Activated naive CD8-positive, alpha-beta T cell treated with anti-CD3 and anti-CD28 coated beads, Interleukin-2, amount 50 U/mL, for 16 hours (primary cell): ENCODE results near the gene FAM24A.
A peak's percentile ranks its signal among the peaks of the same experiment; 100 is the strongest.

ENCODE experiments used
- DNase-seq: peaks from one replicate; pipeline ENCODE4 v3.0.0-alpha.2; 2020; ENCODE audit warnings: low read depth, low spot score

Gene FAM24A

DNA sequence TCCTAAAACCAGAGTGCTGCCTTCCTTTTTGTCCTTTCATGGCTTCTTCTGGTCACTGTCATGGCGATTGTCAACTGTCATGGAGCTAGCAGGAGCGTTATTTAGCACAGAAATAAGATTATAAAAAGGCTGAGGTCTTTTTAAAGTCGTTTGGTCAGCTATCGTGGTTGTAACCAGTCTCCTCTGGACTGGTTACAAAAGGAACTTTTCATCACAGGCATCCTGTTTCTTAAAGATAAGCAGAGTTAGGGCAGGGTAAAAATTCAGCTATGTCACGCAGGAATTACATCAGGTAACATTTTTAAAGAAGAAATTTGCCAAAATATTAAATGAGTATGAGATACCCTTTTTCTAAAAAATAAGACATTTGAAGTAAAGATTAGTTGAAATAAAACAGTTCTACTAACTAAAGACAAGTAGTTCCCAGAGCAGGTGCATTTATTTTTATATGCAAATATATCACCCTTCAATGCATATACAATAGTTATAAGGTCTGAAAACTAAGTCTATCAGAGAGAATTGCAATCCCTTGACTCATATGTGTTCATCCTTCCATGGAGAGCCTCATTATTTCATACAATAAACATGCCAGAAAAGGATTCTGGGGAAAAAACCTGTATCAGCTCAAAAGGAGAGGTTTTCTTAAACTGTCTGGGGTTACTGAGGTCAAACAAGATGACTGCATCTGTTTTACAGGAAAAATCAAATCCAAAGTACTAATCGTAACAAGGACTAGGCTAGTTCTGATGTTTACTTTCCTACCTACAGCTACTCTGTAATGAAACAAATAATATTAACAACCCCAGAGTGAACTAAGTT lies 20.9 kb downstream of the FAM24A start:
- no peak for DNase-seq

DNA sequence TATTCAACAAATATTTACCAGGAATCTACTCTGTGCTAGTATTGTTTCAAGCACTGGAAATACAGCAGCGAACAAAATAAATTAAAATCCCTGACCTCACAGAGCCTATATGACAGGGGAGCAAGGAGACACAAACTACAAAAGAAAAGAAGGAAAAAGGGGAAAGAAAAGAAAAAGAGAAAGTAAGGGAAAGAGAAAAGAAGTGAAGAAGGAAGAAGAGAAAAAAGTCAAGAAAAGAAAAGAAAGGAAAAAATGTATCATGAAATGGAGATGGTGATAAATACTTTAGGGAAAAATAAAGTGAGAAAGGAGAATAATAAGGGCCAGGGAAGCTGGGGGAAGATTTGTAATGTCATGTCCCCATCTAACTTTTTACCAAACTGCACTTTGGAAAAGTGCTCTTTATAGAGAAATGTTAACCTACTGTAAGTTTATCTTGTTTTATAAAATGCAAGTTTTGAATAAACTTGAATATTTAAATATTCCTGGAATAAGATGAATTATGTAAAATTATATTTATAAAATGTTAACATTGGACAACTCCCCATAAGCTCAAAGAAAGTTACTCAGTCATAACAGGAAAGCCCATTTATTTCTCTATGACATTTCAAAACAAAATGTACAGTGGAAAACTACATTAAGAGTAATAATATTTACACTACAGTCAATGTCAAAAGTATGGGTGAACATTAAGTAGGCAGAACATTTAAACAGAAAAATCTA lies 28.9 kb downstream of the FAM24A start:
- no peak for DNase-seq

DNA sequence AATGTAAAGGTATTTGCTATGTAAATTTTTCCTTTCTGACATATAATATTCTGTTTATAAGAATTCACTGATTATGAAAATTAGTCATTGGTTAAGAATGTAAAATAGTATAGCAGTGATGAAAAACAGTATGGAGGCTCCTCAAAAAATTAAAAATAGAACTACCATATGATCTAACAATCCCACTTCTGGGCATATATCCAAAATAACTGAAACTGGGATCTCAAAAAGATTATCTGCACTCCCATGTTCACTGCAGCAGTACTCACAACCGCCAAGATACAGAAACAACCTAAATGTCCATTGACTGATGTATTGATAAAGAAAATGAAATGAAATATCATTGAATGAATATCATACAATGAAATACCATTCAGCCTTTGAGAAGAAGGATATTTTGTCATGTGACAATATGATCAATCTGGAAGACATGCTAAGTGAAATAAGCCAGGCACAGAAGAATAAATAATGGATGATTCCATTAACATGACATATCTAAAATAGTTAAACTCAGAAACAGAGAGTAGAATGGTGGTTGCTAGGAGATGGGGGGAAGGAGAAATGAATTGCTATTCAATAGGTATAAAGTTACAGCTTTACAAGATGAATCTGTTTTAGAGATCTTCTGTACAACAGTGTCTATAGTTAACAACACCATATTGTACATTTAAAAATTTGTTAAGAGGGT lies 29.6 kb downstream of the FAM24A start:
- no peak for DNase-seq

DNA sequence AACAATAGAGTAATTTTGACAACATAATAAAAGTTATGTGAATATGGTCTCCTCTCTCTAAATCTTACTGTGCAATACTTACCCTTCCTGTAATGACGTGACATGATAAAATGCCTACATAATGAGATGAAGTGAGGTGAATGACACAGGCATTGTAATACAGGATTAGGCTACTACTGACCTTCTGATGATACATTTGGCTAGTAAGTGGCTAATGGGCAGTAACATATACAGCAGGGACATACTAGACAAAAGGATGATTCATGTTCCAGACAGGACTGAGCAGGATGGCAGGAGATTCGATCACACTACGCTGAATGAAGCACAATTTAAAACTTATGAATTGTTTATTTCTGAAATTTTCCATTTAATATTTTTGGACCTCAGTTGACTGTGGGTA lies 38.9 kb downstream of the FAM24A start:
- DNase-seq, result no peak

DNA sequence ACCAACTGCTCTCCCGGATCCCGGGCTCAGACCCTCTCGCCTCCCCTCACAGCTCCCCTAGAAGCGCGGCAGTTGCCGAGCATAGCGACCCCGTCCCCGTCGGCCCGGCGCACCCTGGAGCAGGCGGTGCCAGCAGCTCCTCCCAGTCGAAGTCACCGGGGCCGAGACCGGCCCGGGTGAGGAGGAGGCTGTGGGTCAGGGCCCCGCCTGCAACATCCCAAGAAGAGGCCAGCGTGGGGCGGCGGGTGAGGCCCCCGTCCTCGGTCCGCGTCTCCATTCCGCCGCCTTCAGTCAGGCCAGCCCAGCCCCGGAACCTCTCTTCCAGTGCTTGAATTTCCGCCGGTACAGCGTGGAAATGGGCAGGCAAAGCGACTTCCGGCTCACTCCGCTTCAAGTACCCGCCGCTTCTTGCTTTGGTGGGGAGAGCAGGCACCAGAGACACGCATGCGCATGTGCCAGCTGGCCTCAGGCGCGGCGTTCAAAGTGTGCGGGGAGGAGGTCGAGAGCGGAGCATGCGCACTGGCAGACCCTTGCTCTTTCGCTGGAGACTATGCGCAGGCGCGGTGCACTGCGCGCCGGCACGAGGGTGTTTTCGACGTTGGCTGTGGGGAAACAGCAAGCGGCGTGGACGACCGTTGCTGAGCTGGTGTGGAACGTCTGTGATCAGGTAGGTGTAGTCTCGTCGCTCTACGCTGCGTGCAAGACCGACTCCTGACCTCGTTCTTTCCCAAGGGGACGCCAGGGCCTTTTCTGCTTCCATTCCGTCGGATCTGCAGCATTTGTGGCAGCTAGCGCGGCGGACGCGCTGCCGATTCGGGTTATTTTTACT lies 43.7 kb downstream of the FAM24A start, which contains the start of gene C10orf88:
C10orf88 (minus strand) TSS at position 326 of the 829 bp plus-strand sequence; CDS start at position 277, 49 bp downstream.
- DNase-seq, result peak; percentile 93

DNA sequence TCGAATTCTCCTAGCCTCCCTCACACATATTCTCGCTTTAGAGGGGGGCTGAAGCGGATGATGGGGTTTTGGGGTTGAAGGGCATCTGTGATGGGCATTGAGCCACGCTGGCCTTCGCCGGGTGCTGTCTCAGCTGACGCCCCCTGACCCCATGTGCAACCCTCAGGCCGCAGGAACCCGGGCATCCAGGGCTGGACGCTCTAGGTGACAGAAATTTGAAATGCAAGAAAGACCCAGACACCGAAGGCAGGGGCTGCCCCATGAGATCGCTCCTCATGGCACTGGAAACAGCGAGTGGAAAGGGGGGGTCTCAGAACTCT lies 44.3 kb downstream of the FAM24A start:
- DNase-seq, result no peak

DNA sequence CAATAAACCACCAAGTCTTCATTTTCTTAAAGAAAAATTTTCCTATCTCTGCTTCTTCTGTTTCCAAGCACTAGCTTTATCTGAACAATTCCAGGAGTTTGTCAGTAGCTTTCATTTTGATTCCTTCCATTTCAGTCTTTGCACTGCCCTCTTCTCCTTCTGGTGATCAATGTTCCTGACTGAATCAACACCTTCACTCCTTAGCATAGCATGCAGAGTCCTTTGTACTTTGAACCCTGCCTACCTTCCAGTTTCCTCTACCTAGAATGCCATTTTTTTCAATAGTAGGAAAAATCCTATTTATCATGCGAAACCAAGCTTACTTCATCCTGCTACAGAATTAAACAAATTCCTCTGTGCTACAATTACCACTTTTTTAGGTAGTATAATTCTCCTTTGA lies 45.5 kb downstream of the FAM24A start:
- no peak for DNase-seq

DNA sequence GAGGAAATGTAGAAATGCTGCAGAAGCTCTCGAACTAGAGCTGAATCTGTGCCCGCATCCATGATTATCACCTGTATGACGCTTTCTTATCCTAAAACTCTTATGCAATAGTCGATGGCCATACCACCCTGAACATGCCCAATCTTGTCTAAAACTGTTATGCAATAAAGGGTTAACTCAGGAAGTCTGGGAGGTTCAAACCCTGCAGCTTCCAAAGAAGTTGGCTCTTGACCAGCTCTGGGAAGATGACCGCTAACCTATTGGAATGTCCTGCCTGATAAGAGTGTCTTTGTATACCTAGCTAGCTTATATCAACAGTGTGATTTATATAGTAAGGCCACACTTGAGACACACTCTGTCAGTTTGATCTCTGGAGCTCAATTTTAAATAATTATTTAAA lies 47.1 kb downstream of the FAM24A start:
- no peak for DNase-seq

DNA sequence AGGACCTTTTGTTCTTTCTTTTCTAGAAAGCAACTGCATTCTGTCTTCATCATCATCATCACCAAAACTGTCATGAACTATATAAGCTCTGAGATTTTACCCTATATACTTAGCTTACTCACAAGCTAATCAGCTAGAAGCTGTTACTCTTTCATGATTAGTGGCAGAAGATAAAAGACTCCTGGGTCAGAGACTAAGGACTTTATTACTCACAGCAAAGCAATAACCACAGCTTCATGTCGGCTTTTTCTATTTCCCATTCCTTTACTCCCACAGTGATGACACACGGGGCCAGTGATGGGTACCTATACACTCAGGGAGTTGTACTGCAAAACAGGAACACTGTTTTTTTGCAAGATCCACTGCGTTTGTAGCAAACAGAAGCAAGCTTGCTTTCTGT lies 52.0 kb downstream of the FAM24A start:
- no peak for DNase-seq
